Panc1 (cell line): ENCODE measurements around the gene CD37. TPM values are rescaled to one million over a fixed set of nuclear protein-coding genes. Genes with fewer than 3 reads are reported as not detected.

Experiments used
- ATAC-seq: fragments of 200-7000 bp; cut with Tn5 transposase; 2 replicates; pipeline ENCODE4 v1.9.1; 2020; ENCODE audit warnings: mild to moderate bottlenecking, moderate library complexity
- BruUV-seq: library from RNA; stranded (reverse); fragments of 400-500 nt; replicated peaks from 2 replicates; lab custom pipeline; 2021; lab: Mats Ljungman, UMichigan
- CTCF ChIA-PET: fragments of 300-600 bp; sonication (Branson Sonifier 250); formaldehyde crosslinking; loops from one replicate; lab custom pipeline; 2022; ENCODE audit warnings: antibody characterized with exemption; lab: Charles Lee
- POLR2A ChIA-PET: fragments of 300-600 bp; sonication (Branson Sonifier 250); formaldehyde crosslinking; loops from one replicate; lab custom pipeline; 2022; ENCODE audit warnings: antibody characterized with exemption; lab: Charles Lee
- DNase-seq: peaks from one replicate; pipeline ENCODE4 v3.0.0-alpha.2; 2010; ENCODE audit warnings: low read depth, low spot score
- H3K27ac ChIP-seq: 2 replicates; pipeline ENCODE4 v1.5.1; 2011; ENCODE audit warnings: mild to moderate bottlenecking, low read length, inconsistent platforms
- H3K27me3 ChIP-seq: fragments of 200-500 bp; sonication (Bioruptor generic); 2 replicates; pipeline ENCODE4 v1.6.0; 2014; ENCODE audit warnings: low read length, inconsistent platforms; ENCODE audit not compliant: control insufficient read depth, insufficient read depth
- H3K36me3 ChIP-seq: fragments of 200-500 bp; sonication (Bioruptor generic); 2 replicates; pipeline ENCODE4 v1.5.1; 2014; ENCODE audit warnings: inconsistent platforms, mild to moderate bottlenecking, low read length, moderate library complexity; ENCODE audit not compliant: control insufficient read depth, insufficient read depth
- H3K4me1 ChIP-seq: 2 replicates; pipeline ENCODE4 v1.5.1; 2011; ENCODE audit warnings: inconsistent platforms, mild to moderate bottlenecking, low read length, moderate library complexity; ENCODE audit not compliant: control insufficient read depth, insufficient read depth
- H3K4me3 ChIP-seq, 2 experiments: 2 replicates each; pipeline ENCODE4 v1.5.1; 2011 to 2012; ENCODE audit warnings: low read depth in 2 of 2, low read length in 2 of 2, mild to moderate bottlenecking in 2 of 2, inconsistent platforms in 1 of 2, moderate library complexity in 1 of 2
- H3K9me3 ChIP-seq: fragments of 200-500 bp; sonication (Bioruptor generic); 2 replicates; pipeline ENCODE4 v1.5.1; 2014; ENCODE audit warnings: low read depth, mild to moderate bottlenecking, inconsistent platforms, low read length, moderate library complexity; ENCODE audit not compliant: control insufficient read depth, insufficient read depth
- CTCF ChIP-seq: fragments of 450-650 bp; IDR thresholded peaks from 2 replicates; pipeline ENCODE4 v1.5.1; 2017; ENCODE audit warnings: mild to moderate bottlenecking
- POLR2AphosphoS5 ChIP-seq: IDR thresholded peaks from 2 replicates; pipeline ENCODE4 v1.6.1; 2012; ENCODE audit warnings: mild to moderate bottlenecking, low read depth, low read length, moderate library complexity
- REST ChIP-seq, 2 experiments: IDR thresholded peaks; 2 replicates each; pipeline ENCODE4 v1.6.1; 2011 to 2012; ENCODE audit warnings: low read depth in 2 of 2, control low read depth in 1 of 2, low read length in 1 of 2, mild to moderate bottlenecking in 1 of 2, moderate library complexity in 1 of 2; ENCODE audit not compliant: insufficient read depth in 1 of 2
- SIN3A ChIP-seq: IDR thresholded peaks from 2 replicates; pipeline ENCODE4 v1.6.1; 2012; ENCODE audit warnings: low read depth, mild to moderate bottlenecking, low read length, moderate library complexity, borderline replicate concordance; ENCODE audit not compliant: insufficient read depth
- TCF7L2 ChIP-seq: IDR thresholded peaks from 2 replicates; pipeline ENCODE4 v1.6.1; 2011; ENCODE audit warnings: mild to moderate bottlenecking, low read depth, low read length, inconsistent platforms
- in situ Hi-C: cut with HindIII; loops from 2 replicates; pipeline ENCODE4 v1.10.0; 2016; ENCODE audit warnings: low sequenced_read_pairs, low pct_unique_long_range_greater_than_20kb
- intact Hi-C: fragments of 100-400 bp; cut with micrococcal nuclease; formaldehyde crosslinking; loops from one replicate; pipeline ENCODE4 v1.10.0; 2022; ENCODE audit not compliant: unreplicated experiment
- total RNA-seq: library from RNA; stranded (reverse); gene quantifications from one replicate; pipeline ENCODE4 v1.2.1, GENCODE V29; 2021; ENCODE audit not compliant: unreplicated experiment

Gene CD37
- total RNA-seq, 1 experiment from 2014 or later, result 0.33 TPM

DNA sequence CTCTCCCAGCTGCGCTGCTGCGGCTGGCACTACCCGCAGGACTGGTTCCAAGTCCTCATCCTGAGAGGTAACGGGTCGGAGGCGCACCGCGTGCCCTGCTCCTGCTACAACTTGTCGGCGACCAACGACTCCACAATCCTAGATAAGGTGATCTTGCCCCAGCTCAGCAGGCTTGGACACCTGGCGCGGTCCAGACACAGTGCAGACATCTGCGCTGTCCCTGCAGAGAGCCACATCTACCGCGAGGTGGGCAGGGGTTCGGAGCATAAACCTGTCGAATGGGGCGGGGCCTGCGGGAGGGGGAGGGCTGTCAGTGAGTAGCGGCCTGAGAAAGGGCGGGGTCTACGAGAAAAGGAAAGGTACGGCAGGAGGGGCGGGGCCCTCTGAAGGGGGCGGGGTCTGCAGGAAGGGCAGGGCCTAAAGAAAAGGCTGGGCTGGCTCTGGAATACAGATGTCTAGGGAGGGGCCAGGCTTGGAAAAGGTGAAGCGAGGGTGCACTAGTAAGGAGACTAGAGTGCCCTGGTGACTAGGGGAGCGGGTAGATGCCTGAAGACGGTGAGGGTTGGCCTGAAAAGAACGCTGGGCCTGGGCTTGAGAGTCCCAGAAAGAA, 3.6 kb downstream of the CD37 start:
- CTCF ChIA-PET, result no interaction called here
- TF ChIP-seq TCF7L2 (no peak), SIN3A (no peak), CTCF (no peak), POLR2AphosphoS5 (no peak), REST (IDR thresholded peaks at IDR 0.05; ENCODE audit: insufficient read depth in 1 of 2, low read depth in 2 of 2, low read length in 1 of 2) (no peak)
- Histone ChIP-seq H3K4me3 (peak overlapping the region; percentile 33 to 64), H3K36me3 (no peaks in the 10 kb centered on the region), H3K4me1 (peaks cover 3% of the 10 kb centered on the region; the same call in 1 of the 2 replicates), H3K27me3 (no peaks in the 10 kb centered on the region), H3K9me3 (no peaks in the 10 kb centered on the region), H3K27ac (no peak overlapping the region)
- POLR2A ChIA-PET, result no interaction called here
- in situ Hi-C loops, result no loop called here
- ATAC-seq, result peak; percentile 66
- no TSS peak for BruUV-seq
- intact Hi-C loops, result no loop called here
- no peak for DNase-seq

- ChIA-PET POLR2A (interaction anchor here (0.6 to 0.8 kb wide), 3 partner anchors 21 to 346 kb away, joined by 3 to 7 read pairs (median 6); partner anchors contain the start of genes GFY and RUVBL2), CTCF (interaction anchor here (0.5 to 0.7 kb wide), 4 partner anchors 24 to 140 kb away, joined by 3 to 4 read pairs (median 4); partner anchors contain the start of gene DKKL1)
- Histone ChIP-seq H3K4me3 (peak overlapping the region; percentile 33 to 64), H3K36me3 (no peaks in the 10 kb centered on the region), H3K27ac (peak overlapping the region; percentile 59), H3K9me3 (no peaks in the 10 kb centered on the region), H3K4me1 (peaks cover 3% of the 10 kb centered on the region; the same call in 1 of the 2 replicates), H3K27me3 (no peaks in the 10 kb centered on the region)
- ATAC-seq, result peak; percentile 93
- TF ChIP-seq REST (IDR thresholded peaks at IDR 0.05; ENCODE audit: insufficient read depth in 1 of 2, low read depth in 2 of 2, low read length in 1 of 2) (no peak), SIN3A (no peak), POLR2AphosphoS5 (peak; percentile 47), CTCF (no peak), TCF7L2 (no peak)
- intact Hi-C loops (no loop called here), in situ Hi-C loops (no loop called here)
- BruUV-seq, result no TSS peak
- no peak for DNase-seq
Measured at GRCh38 chr19:49339301-49340068, 4.3 kb downstream of the CD37 start.
